GM18507 (cell line): Measurements from ENCODE around the gene ATP5MC2.

Experiments
- DNase-seq: peaks from one replicate; pipeline ENCODE4 v3.0.0; 2011; ENCODE audit warnings: low read depth; ENCODE audit not compliant: insufficient read length; ENCODE audit errors: extremely low spot score
- FAIRE-seq: peaks from 2 replicates; lab custom pipeline; 2011; peaks lifted over from hg19 to GRCh38; lab: Jason Lieb, UNC

ATP5MC2 gene

DNA sequence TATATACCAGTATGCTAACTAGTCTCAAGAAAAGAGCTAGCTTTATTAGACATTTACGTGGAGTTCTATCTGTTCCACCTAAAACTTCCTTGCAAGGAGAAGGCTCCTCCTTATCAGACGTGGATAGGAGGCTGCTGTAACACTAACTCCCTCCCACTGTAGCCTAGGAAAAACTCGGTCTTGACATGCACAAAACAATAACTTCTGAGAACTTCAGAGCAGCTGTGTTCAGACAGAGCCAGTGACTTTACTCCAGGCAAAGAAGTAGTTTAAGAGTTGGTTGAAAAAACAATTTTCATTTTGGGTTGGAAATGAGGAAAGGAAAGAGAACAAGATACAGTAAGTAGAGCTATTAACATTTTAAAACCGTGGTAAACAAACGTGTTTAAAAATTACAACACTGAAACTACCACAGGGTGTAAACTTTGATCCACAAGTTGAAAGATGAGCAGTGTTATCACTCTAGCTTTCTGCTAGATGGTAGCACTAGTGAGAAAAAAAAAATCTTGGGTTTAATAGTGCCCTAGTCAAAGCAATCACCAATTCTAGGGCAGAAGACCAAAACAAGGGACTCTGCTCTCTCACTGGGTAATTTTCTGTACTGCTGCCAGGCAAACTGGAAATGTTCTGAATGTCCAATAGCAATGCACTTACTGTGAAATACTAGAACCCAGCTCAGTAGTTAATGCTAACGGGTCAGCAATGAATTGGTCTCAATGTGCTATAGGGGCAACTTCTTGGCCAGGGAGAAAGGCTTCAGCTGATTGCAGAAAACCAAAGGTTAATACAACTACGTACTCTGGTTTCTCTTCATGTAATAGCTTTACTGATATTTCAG lies 52.1 kb downstream of the ATP5MC2 start:
- no peak for DNase-seq
- FAIRE-seq, result no peak

DNA sequence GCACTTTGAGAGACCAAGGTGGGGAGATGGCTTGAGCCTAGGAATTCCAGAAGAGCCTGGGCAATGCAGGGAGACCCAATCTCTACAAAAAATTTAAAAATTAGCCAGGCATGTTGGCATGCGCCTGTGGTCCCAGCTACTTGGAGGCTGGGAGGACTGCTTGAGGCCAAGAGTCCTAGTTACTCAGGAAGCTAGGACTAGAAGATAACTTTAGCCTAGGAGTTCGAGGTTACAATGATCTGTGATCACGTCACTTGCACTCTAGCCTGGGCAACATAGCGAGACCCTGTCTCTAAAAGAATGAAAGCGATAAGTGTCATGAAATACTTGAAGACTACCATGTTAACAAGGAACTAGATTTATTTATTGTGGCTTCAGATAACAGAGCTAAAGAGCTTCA lies 53.2 kb downstream of the ATP5MC2 start:
- DNase-seq (no peak), FAIRE-seq (no peak)

- FAIRE-seq, result no peak
- DNase-seq, result no peak
Observed at GRCh38 chr12:53618275-53618674, 57.6 kb downstream of the ATP5MC2 start.

GRCh38 chr12:53617700-53618099 lies 58.2 kb downstream of the ATP5MC2 start:
- FAIRE-seq, result no peak
- DNase-seq, result no peak

- FAIRE-seq, result no peak
- no peak for DNase-seq
Observed at GRCh38 chr12:53616950-53617349, 58.9 kb downstream of the ATP5MC2 start.
